A673 (cell line): ENCODE measurements around the gene OR5M3. TPM values are rescaled to one million over a fixed set of nuclear protein-coding genes. Genes with fewer than 3 reads are reported as not detected.

Experiments used
- BruUV-seq: library from RNA; stranded (reverse); fragments of 400-500 nt; replicated peaks from 2 replicates; lab custom pipeline; 2021; lab: Mats Ljungman, UMichigan
- CTCF ChIA-PET: fragments of 300-600 bp; sonication (Branson Sonifier 250); formaldehyde crosslinking; loops from one replicate; lab custom pipeline; 2022; ENCODE audit warnings: antibody characterized with exemption; lab: Charles Lee
- POLR2A ChIA-PET: fragments of 300-600 bp; sonication (Branson Sonifier 250); formaldehyde crosslinking; loops from one replicate; lab custom pipeline; 2022; ENCODE audit warnings: antibody characterized with exemption; ENCODE audit not compliant: low non-redundant PET; lab: Charles Lee
- DNase-seq: peaks from one replicate; pipeline ENCODE4 v3.0.0-alpha.2; 2015; ENCODE audit warnings: low spot score
- H3K27ac ChIP-seq: fragments of 200-600 bp; sonication (generic); 2 replicates; pipeline ENCODE4 v1.5.1; 2016; ENCODE audit warnings: mixed run types, low read depth, mild to moderate bottlenecking, mixed read lengths, antibody characterized with exemption, low read length; ENCODE audit not compliant: poor library complexity, severe bottlenecking
- H3K27me3 ChIP-seq: fragments of 200-600 bp; sonication (generic); replicated peaks from 2 replicates; pipeline ENCODE4 v1.6.1; 2017; ENCODE audit warnings: mixed run types, low read depth, mild to moderate bottlenecking, mixed read lengths, antibody characterized with exemption, low read length; ENCODE audit not compliant: insufficient read depth, poor library complexity
- H3K36me3 ChIP-seq: fragments of 200-600 bp; sonication (generic); 2 replicates; pipeline ENCODE4 v1.6.1; 2016; ENCODE audit warnings: mixed run types, mild to moderate bottlenecking, mixed read lengths, antibody characterized with exemption, low read length; ENCODE audit not compliant: insufficient read depth, poor library complexity, severe bottlenecking
- H3K4me1 ChIP-seq: fragments of 200-600 bp; sonication (generic); 2 replicates; pipeline ENCODE4 v1.6.1; 2017; ENCODE audit warnings: mixed run types, mild to moderate bottlenecking, mixed read lengths, antibody characterized with exemption, low read length; ENCODE audit not compliant: insufficient read depth, poor library complexity, severe bottlenecking
- H3K4me3 ChIP-seq: fragments of 200-600 bp; sonication (generic); 2 replicates; pipeline ENCODE4 v1.5.1; 2016; ENCODE audit warnings: low read depth, mixed run types, mild to moderate bottlenecking, mixed read lengths, low read length; ENCODE audit not compliant: poor library complexity, severe bottlenecking
- H3K9me3 ChIP-seq: fragments of 200-600 bp; sonication (generic); 2 replicates; pipeline ENCODE4 v1.6.1; 2016; ENCODE audit warnings: mixed run types, low read depth, mild to moderate bottlenecking, mixed read lengths, antibody characterized with exemption, low read length; ENCODE audit not compliant: poor library complexity, severe bottlenecking
- EZH2 ChIP-seq: fragments of 200-600 bp; sonication (generic); IDR thresholded peaks from 2 replicates; pipeline ENCODE4 v1.6.1; 2017; ENCODE audit warnings: borderline replicate concordance, low read depth, mild to moderate bottlenecking, mixed read lengths, antibody characterized with exemption, low read length; ENCODE audit not compliant: poor library complexity, severe bottlenecking
- intact Hi-C: fragments of 100-400 bp; cut with micrococcal nuclease; formaldehyde crosslinking; loops from one replicate; pipeline ENCODE4 v1.10.0; 2022; ENCODE audit not compliant: unreplicated experiment
- total RNA-seq: library from RNA; stranded (reverse); gene quantifications from 2 replicates; pipeline ENCODE4 v1.2.3, GENCODE V29; 2021
- TF ChIP-seq, protein P1 (sequence below): fragments of 300-800, 200-600 bp; sonication (generic); conservative IDR thresholded peaks from 2 replicates; pipeline ENCODE4 v1.5.1; 2017; ENCODE audit warnings: low read depth, mild to moderate bottlenecking, antibody characterized with exemption, low read length, moderate library complexity, mixed read lengths

The OR5M3 gene
- total RNA-seq, 1 experiment from 2014 or later, result not detected

DNA sequence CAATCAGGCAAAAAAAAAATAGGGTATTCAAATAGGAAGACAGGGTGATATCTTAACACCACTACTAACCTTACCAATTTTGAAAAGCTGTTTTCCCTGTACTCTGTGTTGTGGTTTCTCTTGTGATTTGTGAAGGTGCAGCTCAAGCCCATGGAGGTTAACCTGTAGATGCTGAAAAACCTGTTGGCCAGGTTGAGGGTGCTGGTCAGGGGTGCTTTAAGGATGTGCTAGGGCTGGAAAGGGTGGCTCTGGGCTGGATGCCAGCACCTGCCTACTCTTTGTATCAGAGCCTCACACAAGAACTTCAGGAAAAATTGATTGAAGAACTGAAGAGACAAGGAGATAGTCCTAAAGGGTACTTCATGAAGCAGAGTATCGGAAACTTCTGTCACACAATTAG is 36.3 kb upstream of the OR5M3 start:
- TF ChIP-seq EZH2, result no peak
- TF ChIP-seq, protein P1, sequence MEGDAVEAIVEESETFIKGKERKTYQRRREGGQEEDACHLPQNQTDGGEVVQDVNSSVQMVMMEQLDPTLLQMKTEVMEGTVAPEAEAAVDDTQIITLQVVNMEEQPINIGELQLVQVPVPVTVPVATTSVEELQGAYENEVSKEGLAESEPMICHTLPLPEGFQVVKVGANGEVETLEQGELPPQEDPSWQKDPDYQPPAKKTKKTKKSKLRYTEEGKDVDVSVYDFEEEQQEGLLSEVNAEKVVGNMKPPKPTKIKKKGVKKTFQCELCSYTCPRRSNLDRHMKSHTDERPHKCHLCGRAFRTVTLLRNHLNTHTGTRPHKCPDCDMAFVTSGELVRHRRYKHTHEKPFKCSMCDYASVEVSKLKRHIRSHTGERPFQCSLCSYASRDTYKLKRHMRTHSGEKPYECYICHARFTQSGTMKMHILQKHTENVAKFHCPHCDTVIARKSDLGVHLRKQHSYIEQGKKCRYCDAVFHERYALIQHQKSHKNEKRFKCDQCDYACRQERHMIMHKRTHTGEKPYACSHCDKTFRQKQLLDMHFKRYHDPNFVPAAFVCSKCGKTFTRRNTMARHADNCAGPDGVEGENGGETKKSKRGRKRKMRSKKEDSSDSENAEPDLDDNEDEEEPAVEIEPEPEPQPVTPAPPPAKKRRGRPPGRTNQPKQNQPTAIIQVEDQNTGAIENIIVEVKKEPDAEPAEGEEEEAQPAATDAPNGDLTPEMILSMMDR, result no peak
- Histone ChIP-seq H3K9me3 (no peaks in the 10 kb centered on the region), H3K27ac (no peak overlapping the region), H3K36me3 (no peaks in the 10 kb centered on the region), H3K4me3 (no peak overlapping the region), H3K27me3 (no peaks in the 10 kb centered on the region), H3K4me1 (no peaks in the 10 kb centered on the region)
- DNase-seq, result no peak
- BruUV-seq, result no TSS peak
- CTCF ChIA-PET, result no interaction called here
- POLR2A ChIA-PET, result no interaction called here
- intact Hi-C loops, result no loop called here

DNA sequence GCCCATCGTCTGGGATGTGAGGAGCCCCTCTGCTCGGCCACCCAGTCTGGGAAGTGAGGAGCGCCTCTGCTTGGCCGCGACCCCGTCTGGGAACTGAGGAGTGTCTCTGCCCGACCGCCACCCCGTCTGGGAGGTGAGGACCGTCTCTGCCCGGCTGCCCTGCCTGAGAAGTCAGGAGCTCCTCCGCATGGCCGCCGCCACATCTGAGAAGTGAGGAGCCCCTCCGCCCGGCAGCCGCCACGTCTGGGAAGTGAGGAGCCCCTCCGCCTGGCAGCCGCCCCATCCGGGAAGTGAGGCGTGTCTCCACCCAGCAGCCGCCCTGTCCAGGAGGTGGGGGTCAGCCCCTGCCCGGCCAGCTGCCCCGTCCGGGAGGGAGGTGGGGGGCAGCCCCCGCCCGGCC is 23.9 kb upstream of the OR5M3 start:
- H3K36me3 ChIP-seq, result no peaks in the 10 kb centered on the region
- H3K27ac ChIP-seq, result no peak overlapping the region
- no peaks in the 10 kb centered on the region for H3K9me3 ChIP-seq
- no peaks in the 10 kb centered on the region for H3K4me1 ChIP-seq
- no peak for DNase-seq
- no TSS peak for BruUV-seq
- intact Hi-C loops, result no loop called here
- TF ChIP-seq, protein P1, result no peak
- POLR2A ChIA-PET, result no interaction called here
- CTCF ChIA-PET, result no interaction called here
- no peaks in the 10 kb centered on the region for H3K27me3 ChIP-seq
- no peak overlapping the region for H3K4me3 ChIP-seq

DNA sequence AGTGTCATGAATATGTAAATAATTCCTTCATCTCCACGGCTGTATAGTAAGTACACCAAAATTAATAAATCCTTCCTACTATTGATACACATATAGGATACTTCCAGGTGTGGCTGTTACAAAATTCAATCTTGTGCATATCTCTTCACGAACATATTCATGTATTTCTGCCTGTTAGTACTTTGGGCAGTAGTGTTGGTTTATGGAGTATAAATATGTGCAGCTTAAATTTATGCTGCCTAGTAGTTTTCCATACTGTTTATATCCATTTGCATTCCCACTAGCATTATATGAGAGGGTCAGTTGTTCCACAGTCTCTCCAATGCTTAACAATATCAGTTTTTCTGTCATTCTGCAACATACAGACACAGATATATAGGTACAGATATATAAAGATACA is 22.0 kb upstream of the OR5M3 start:
- no peak overlapping the region for H3K27ac ChIP-seq
- ChIA-PET CTCF (no interaction called here), POLR2A (no interaction called here)
- no peaks in the 10 kb centered on the region for H3K36me3 ChIP-seq
- H3K4me1 ChIP-seq, result no peaks in the 10 kb centered on the region
- intact Hi-C loops, result no loop called here
- no peak for DNase-seq
- H3K9me3 ChIP-seq, result no peaks in the 10 kb centered on the region
- H3K4me3 ChIP-seq, result no peak overlapping the region
- TF ChIP-seq, protein P1, result no peak
- no peak for TF ChIP-seq EZH2
- no TSS peak for BruUV-seq
- H3K27me3 ChIP-seq, result no peaks in the 10 kb centered on the region
